ENCODE results near the gene SAMD3.
"Not testable (repeated sequence)": the region's sequence is repeated elsewhere in the genome, so short reads cannot be mapped to it uniquely, and the experiment has no call there.

Gene SAMD3

GRCh38 chr6:130129762-130130246 lies 92.9 kb downstream of the SAMD3 start:
- peak; percentile 44 for DNase-seq

DNA sequence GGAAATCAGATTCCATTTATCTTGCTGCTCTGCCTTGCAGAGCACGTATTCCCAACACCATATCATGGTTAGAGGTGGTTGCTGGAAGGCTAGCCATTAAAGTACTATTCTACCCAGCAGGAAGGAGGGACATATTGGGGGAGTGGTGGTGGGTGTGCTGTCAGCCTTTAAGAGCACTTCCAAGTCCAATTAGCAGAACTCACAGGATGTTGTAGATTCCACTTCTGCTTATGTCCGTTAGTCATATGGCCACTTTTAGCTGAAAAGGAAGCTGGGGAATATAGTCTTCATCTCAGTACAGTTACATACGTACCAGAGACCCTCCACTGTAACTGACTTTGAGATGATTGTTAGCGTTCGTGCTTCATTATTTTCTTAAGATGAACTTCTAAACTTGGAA lies 94.4 kb downstream of the SAMD3 start:
- DNase-seq: no peak

DNA sequence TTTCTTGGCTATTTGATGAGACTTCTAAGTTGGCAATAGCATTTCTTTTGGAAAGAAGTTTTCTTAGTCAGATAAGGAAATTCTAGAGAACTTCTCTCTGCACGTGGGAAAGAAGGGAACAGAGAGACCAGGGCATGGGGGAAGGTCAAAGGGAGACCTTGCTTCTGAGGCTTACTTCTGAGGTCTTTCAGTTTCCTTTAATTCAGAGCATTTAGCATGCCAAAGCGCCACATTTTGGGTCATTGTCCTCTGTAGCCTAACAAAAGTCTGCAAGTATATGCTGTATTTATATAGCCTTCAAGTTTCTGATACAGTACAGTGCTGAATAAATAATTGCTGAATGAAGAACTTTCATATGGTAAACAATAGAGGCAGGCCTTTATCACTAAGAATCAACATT lies 95.6 kb downstream of the SAMD3 start:
- DNase-seq: no peak

- DNase-seq: no peak
Observed at GRCh38 chr6:130122243-130122642, 100.5 kb downstream of the SAMD3 start.

GRCh38 chr6:130120731-130121130 lies 102.0 kb downstream of the SAMD3 start:
- no peak for DNase-seq

GRCh38 chr6:130119211-130119610 lies 103.5 kb downstream of the SAMD3 start:
- DNase-seq: no peak

GRCh38 chr6:130118236-130118635 lies 104.5 kb downstream of the SAMD3 start:
- DNase-seq: peak; percentile 17

- not testable (repeated sequence) for DNase-seq
Observed at GRCh38 chr6:130117187-130117701, 105.5 kb downstream of the SAMD3 start.

DNA sequence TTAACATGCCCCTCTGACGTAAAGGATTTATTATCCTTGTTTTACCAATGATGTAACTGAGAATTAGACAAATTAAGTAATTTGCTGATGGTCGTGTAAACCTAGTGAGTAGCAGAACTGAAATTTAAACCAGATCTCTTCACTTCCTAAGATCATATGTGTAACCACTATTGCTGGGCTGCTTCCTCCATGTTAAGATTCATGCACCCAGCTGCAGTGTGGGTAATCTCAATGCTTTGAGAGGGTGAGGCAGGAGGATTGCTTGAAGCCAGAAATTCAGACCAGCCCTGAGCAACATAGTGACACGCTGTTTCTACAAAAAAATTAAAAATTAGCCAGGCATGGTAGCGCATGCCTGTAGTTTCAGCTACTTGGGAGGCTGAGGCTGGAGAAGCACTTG lies 106.5 kb downstream of the SAMD3 start:
- no peak for DNase-seq

DNA sequence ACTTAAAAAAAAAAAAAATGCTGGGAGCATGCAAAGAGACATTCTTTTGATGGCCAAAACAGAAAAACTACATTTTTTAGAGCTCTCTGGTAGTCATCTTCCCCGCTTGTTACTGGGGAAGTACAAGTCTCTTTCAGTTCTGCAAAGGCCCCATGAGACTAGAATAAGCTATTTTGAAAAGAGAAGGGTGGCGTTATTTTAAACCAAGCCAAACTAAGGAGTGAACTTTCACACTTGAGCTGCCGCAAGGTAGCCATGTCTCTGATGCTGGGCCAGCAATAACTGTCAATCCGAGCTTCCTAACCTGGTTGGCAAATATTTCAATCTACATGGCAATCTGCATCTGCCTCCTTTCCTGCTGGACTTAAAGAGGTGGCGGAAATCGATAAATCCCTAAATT lies 107.7 kb downstream of the SAMD3 start:
- DNase-seq: no peak

GRCh38 chr6:130113201-130113710 lies 109.5 kb downstream of the SAMD3 start:
- DNase-seq: no peak

- DNase-seq: no peak
Observed at GRCh38 chr6:130111031-130111430, 111.7 kb downstream of the SAMD3 start.

- DNase-seq: no peak
Observed at GRCh38 chr6:130107710-130108109, 115.0 kb downstream of the SAMD3 start.

GRCh38 chr6:130105996-130106704 lies 116.6 kb downstream of the SAMD3 start:
- no peak for DNase-seq

GRCh38 chr6:130099119-130099518 lies 123.6 kb downstream of the SAMD3 start:
- no peak for DNase-seq

DNA sequence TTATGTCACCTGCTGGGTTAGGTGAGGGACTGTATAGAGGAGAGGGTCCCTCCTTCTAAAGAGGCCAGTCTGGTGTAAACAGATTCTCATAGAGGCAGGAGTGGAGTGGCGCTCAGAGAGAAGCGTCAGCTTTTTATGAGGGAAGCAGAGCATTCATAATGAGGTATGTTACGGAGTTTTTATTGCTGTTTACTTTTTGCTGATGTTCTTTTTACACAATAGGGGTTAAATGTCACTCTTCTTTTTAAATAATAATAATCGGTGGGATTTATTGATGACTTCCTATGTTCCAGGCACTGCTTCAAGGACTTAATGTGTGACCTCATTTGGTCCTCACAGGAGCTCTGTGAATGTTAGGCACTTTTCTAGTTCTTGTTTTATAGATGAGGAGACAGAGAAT lies 124.4 kb downstream of the SAMD3 start:
- no peak for DNase-seq
